ENCODE data around the gene ARHGAP4.
A peak's percentile ranks its signal among the peaks of the same experiment; 100 is the strongest.

Gene ARHGAP4

DNA sequence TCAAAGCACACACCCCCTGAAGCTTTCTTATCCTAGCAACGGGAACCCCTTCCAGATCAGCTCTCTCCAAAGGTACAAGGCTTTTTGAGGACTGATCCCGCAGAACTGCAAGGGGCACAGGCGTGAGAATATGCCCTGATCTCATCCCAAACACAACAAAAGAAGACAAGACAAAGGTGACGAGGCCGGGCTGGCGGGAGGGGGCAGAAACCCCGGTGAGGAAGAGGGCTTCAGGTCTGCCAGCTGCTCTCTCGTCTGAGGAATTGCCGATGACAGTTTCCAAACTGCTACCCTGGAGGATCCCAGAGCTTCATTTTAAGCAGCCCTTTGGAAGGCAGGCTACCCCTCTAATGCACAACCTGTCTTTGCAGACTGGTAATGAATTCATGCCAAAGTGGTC lies 42.2 kb upstream of the ARHGAP4 start:
- peak overlapping the region; percentile 66; the same call in 1 of the 2 replicates for H3K9ac ChIP-seq (ENCODE audit: low read depth, low read length)
- no peaks in the 10 kb centered on the region; the same call in 1 of the 2 replicates for H3K9me3 ChIP-seq (ENCODE audit: control insufficient read depth, insufficient read depth, low read length)
- H3K4me1 ChIP-seq (ENCODE audit: insufficient read depth, low read length): peaks cover 22% of the 10 kb centered on the region; the same call in 1 of the 2 replicates
- no peaks in the 10 kb centered on the region; the same call in 1 of the 2 replicates for H3K36me3 ChIP-seq (ENCODE audit: insufficient read depth, low read length)

DNA sequence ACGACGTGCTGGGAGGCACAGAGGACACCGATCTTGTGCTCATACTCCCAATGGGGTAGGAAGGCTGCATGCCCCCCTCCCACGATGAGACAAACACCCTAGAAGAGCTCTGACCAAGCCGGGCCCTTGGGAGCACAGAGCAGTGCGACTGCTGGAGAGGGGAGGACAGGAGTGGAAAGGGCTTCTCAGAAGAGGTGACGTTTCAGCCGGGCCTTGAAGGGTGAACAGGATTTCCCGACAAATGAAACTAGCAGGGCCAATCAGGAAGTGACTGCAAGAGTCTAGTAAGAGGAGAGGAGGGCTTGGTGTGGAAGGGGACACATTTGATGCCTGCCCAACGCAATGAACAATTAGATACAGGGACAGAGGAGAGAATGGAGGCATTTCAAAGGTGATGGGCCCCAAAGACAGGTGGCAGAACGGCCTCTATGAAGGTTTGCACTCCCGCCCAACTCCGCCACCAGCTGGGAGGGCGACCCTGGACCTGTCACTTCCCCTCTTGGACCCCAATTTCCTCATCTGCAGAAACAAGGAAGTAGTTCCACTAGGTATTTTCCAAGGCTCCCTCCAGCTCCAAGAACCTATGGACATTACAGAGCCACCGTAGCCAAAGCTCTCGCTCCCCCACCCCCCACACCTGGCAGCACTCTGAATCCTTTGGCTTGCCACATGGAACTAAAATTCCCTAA lies 41.6 kb upstream of the ARHGAP4 start:
- Histone ChIP-seq H3K36me3 (ENCODE audit: insufficient read depth, low read length) (no peaks in the 10 kb centered on the region; the same call in 1 of the 2 replicates), H3K4me1 (ENCODE audit: insufficient read depth, low read length) (peaks cover 22% of the 10 kb centered on the region; the same call in 1 of the 2 replicates), H3K9me3 (ENCODE audit: control insufficient read depth, insufficient read depth, low read length) (no peaks in the 10 kb centered on the region; the same call in 1 of the 2 replicates), H3K9ac (ENCODE audit: low read depth, low read length) (no peak overlapping the region)

DNA sequence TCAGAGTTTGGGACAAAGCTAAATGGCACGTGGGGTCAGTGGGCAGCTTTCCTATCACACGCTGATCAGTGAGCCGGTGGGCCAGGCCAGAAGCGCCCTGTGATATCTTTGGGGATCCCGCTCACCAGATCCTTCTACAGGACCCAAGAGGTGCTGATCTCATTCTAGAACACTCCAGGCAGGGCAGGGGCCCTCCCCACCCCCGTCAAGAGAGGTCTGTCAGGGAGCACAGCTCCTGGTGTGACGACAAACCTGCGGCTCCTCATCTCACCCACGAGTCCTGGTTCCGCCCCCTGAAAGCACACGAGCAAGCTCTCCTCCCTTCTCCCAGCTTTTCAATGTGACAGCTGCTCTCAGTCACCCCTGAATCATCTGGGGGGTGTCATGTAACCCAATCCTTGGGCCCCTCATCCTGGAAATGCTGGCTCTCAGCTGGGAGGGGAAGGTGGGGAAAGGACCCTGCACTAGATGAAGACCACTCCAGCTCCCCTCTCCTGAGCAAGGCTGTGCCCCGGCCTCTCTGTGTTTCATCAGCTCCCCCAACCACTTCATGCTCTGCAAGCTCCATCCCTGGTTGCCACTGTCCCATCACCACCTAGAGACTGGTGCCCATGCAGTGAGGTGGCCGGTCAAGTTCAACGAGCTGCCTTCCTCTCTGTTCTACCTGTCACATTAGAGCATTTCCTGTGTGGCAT lies 40.9 kb upstream of the ARHGAP4 start:
- H3K36me3 ChIP-seq (ENCODE audit: insufficient read depth, low read length): no peaks in the 10 kb centered on the region; the same call in 1 of the 2 replicates
- no peaks in the 10 kb centered on the region; the same call in 1 of the 2 replicates for H3K9me3 ChIP-seq (ENCODE audit: control insufficient read depth, insufficient read depth, low read length)
- H3K9ac ChIP-seq (ENCODE audit: low read depth, low read length): peak overlapping the region; percentile 1; the same call in 1 of the 2 replicates
- peaks cover 22% of the 10 kb centered on the region; the same call in 1 of the 2 replicates for H3K4me1 ChIP-seq (ENCODE audit: insufficient read depth, low read length)

DNA sequence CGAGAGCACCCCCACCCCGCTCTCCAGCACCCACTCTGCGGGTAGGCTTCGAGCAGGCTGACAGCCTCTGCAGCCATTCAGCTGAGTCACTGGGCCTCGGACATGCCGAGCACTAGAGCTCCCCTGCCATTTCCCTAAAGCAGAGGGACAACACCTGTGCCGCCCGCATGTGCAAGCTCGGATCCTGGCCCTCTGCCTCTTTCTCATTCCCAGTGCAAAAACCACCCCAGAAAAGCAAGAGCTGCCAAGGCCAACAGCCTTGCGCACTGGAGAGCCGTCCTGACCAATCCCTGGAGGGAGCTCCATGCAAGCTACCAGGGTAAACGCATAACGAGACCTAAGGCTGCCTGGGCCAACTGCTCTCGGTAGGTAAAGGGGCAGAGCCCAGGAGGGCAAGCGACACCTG lies 40.2 kb upstream of the ARHGAP4 start:
- Histone ChIP-seq H3K9ac (ENCODE audit: low read depth, low read length) (no peak overlapping the region), H3K9me3 (ENCODE audit: control insufficient read depth, insufficient read depth, low read length) (no peaks in the 10 kb centered on the region; the same call in 1 of the 2 replicates), H3K36me3 (ENCODE audit: insufficient read depth, low read length) (no peaks in the 10 kb centered on the region; the same call in none of the 2 replicates), H3K4me1 (ENCODE audit: insufficient read depth, low read length) (peaks cover 22% of the 10 kb centered on the region; the same call in 1 of the 2 replicates)

DNA sequence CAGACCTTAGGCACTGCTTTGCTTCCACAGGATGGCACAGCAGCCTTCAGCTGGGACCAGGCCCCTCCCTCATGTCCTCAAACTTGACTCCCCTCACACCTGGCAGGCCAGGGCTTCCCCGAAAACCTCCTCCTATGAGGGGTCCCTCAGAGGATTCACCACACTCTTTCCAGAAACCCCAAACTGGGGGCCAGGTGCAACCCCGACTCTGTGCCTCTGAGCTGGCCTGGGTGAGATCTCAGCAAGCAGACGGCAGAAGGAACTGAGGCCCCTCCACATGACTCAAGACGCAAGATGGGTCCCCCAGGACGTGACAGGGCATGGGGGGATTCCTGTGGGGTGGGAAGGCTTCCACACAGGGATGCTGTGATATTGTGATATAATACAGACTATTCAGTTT lies 39.3 kb upstream of the ARHGAP4 start:
- Histone ChIP-seq H3K4me1 (ENCODE audit: insufficient read depth, low read length) (peaks cover 22% of the 10 kb centered on the region; the same call in 1 of the 2 replicates), H3K9ac (ENCODE audit: low read depth, low read length) (no peak overlapping the region), H3K36me3 (ENCODE audit: insufficient read depth, low read length) (peaks cover 2% of the 10 kb centered on the region), H3K9me3 (ENCODE audit: control insufficient read depth, insufficient read depth, low read length) (no peaks in the 10 kb centered on the region; the same call in 1 of the 2 replicates)

DNA sequence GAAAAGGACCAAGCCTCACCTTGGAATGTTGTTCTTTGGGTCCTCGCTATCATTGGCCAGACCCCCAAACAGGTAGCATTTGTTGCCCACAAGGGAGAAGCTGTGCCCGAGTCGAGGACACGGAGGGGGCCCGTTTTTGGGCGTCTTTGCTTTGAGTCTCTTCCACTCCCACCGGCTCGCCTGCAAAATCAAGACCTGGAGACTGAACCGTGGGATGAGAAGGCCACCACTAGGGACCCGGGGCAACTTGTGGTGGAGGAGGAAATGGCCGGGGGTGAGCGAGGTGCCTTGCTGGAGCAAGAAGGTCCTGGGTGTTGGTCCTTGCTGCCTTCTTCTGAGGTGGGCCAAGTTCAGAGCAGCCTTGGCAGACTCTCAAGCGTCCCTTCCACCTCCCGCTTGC lies 38.0 kb upstream of the ARHGAP4 start:
- peaks cover 5% of the 10 kb centered on the region for H3K36me3 ChIP-seq (ENCODE audit: insufficient read depth, low read length)

DNA sequence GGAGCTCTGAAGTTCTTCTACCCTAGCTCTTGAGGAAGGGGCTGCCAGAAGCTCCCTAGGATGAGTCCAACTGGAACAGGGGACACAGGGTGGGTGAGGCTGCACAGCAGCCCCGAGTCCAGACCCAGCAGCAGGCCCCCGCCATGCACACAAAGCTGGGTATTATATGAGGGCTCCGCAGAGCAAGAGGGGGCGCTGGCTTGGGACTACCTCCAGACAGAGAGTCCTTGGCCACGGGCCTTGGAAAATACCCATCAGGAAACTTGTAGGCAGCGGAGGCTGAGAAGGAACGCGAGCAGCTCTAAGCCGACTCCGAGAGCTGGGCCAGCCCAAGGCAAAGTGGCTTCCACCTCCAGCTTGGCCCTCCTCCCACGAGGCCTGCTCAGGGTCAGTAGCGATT lies 37.5 kb upstream of the ARHGAP4 start:
- Histone ChIP-seq H3K9ac (ENCODE audit: low read depth, low read length) (no peak overlapping the region), H3K9me3 (ENCODE audit: control insufficient read depth, insufficient read depth, low read length) (no peaks in the 10 kb centered on the region; the same call in 1 of the 2 replicates), H3K36me3 (ENCODE audit: insufficient read depth, low read length) (peaks cover 5% of the 10 kb centered on the region), H3K4me1 (ENCODE audit: insufficient read depth, low read length) (peaks cover 22% of the 10 kb centered on the region; the same call in 1 of the 2 replicates)

More for the DNA sequence above, 38.0 kb upstream of the ARHGAP4 start:
- Histone ChIP-seq H3K9ac (ENCODE audit: low read depth, low read length) (no peak overlapping the region), H3K9me3 (ENCODE audit: control insufficient read depth, insufficient read depth, low read length) (no peaks in the 10 kb centered on the region; the same call in 1 of the 2 replicates), H3K4me1 (ENCODE audit: insufficient read depth, low read length) (peaks cover 22% of the 10 kb centered on the region; the same call in 1 of the 2 replicates)

DNA sequence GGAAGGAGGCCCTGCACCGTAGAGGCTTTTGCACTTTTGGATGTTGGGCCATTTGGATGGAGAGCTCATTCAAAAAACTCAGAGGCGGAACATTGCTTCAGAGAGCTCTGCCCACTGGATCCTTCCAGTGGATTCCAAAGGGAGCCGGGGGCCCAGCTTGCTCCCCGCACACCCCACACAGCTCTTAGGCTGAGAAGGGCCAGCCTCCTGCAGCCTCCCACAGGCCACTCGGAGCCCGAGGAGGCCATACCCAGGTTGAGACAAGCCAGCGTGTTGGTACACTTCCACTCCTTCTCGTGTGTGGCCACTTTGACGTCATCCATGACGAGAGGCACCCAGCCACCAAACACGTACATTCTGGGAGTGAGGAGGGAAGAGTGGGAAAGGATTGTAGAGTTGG lies 35.2 kb upstream of the ARHGAP4 start:
- Histone ChIP-seq H3K9ac (ENCODE audit: low read depth, low read length) (no peak overlapping the region), H3K36me3 (ENCODE audit: insufficient read depth, low read length) (peaks cover 5% of the 10 kb centered on the region), H3K4me1 (ENCODE audit: insufficient read depth, low read length) (no peaks in the 10 kb centered on the region), H3K9me3 (ENCODE audit: control insufficient read depth, insufficient read depth, low read length) (no peaks in the 10 kb centered on the region)

DNA sequence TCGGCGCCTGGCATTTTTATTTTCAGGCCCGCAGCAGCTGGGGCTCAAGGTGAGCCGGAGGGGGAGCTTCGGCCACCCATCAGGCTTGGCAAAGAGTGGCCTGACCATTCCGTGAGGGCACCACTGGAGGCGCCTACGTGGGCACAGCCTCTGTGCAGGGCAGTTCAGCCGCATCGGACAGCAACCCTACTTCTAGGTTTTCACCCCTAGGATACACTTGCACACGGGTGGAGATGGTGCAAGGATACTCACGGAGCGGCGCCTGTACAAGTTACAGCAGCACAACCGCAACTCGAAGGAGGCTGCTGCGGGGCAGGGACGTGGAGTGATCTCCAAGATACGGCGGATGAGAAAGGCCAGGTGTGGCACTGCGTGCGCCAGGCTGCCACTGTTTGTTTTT lies 34.7 kb upstream of the ARHGAP4 start:
- peaks cover 5% of the 10 kb centered on the region for H3K36me3 ChIP-seq (ENCODE audit: insufficient read depth, low read length)
- no peaks in the 10 kb centered on the region for H3K4me1 ChIP-seq (ENCODE audit: insufficient read depth, low read length)
- no peak overlapping the region for H3K9ac ChIP-seq (ENCODE audit: low read depth, low read length)
- no peaks in the 10 kb centered on the region for H3K9me3 ChIP-seq (ENCODE audit: control insufficient read depth, insufficient read depth, low read length)

DNA sequence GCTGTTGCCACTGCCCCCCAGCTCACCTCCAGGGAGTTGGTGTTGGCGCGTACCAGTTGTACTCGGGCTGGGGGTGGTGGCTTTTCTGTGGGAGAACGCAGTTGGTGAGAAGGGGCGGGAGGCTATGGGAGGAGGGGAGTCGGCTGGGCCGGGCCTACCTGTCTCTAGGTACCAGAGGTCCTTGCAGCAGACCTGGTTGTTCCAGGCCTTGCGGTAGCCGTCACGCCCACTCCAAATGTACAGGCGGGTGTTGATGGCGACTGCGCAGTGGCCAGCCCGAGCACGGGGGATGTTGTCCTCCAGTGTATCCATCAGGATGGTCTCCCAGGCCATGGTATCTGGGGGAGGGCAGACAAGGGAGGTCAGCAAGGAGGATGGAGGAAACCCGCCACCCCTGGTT lies 34.0 kb upstream of the ARHGAP4 start:
- H3K36me3 ChIP-seq (ENCODE audit: insufficient read depth, low read length): peaks cover 5% of the 10 kb centered on the region
- no peak overlapping the region for H3K9ac ChIP-seq (ENCODE audit: low read depth, low read length)
- H3K4me1 ChIP-seq (ENCODE audit: insufficient read depth, low read length): no peaks in the 10 kb centered on the region
- no peaks in the 10 kb centered on the region for H3K9me3 ChIP-seq (ENCODE audit: control insufficient read depth, insufficient read depth, low read length)

DNA sequence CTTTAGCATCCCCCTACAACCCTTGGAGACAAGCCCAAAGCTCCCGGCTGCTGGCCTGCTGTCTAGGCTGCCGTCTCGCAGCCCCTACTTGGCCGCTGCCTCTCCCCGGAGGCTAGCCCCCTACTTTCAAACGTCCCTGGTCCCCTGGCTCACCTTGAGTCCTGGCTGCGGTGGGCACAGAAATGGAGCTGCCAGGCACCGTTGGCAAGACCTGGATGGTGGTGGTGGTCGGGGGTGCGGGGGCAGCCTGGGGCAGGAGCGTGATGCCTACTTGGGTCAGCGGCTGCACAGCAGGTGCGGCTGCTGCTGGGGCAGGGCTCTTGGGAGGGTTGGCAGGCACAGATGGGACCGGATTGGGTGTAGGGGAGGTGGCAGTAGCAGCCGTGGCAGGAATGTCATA lies 33.6 kb upstream of the ARHGAP4 start:
- Histone ChIP-seq H3K9ac (ENCODE audit: low read depth, low read length) (no peak overlapping the region), H3K9me3 (ENCODE audit: control insufficient read depth, insufficient read depth, low read length) (no peaks in the 10 kb centered on the region), H3K36me3 (ENCODE audit: insufficient read depth, low read length) (peaks cover 5% of the 10 kb centered on the region), H3K4me1 (ENCODE audit: insufficient read depth, low read length) (no peaks in the 10 kb centered on the region)

DNA sequence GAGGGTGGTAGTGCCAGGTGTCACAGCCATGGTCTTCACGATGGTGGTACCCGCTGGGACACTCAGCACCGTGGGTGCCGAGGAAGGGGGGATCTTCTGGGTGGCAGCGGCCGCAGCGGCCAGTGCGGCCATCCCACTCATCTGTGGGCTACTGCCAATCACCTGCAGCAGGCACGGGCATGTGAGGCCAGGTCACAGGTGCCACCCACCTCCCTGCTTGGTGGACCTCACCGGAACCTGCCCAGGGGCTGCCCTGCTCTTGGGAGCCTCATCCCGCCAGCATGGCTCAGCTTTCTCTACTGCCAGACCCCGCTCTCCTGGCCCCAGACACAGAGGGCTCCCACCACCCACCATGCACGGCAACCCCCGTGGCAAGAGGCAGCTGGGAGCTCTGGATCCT lies 32.5 kb upstream of the ARHGAP4 start:
- H3K4me1 ChIP-seq (ENCODE audit: insufficient read depth, low read length): no peaks in the 10 kb centered on the region
- no peaks in the 10 kb centered on the region for H3K9me3 ChIP-seq (ENCODE audit: control insufficient read depth, insufficient read depth, low read length)
- no peak overlapping the region for H3K9ac ChIP-seq (ENCODE audit: low read depth, low read length)
- peaks cover 5% of the 10 kb centered on the region for H3K36me3 ChIP-seq (ENCODE audit: insufficient read depth, low read length)

DNA sequence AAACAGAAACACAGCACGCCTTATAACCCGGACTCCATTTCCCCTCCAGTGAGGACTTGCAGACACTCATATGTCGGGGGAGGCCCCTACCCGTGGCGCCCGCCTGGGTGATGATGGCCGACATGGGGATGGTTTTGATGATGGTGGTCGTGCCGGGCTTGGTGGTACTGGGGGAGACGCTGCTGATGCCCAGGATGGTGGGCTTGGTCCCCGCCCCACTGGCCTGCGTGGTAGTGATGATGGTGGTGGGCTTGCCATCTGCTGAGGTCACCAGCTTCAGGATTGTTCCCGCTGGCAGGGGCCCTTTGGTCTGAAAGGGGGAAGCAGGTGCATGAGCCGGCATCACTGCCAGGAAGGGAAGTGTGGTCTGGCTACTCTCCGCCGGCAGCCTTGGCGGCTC lies 31.2 kb upstream of the ARHGAP4 start:
- Histone ChIP-seq H3K4me1 (ENCODE audit: insufficient read depth, low read length) (no peaks in the 10 kb centered on the region; the same call in 1 of the 2 replicates), H3K9me3 (ENCODE audit: control insufficient read depth, insufficient read depth, low read length) (no peaks in the 10 kb centered on the region), H3K36me3 (ENCODE audit: insufficient read depth, low read length) (peaks cover 5% of the 10 kb centered on the region), H3K9ac (ENCODE audit: low read depth, low read length) (no peak overlapping the region)

DNA sequence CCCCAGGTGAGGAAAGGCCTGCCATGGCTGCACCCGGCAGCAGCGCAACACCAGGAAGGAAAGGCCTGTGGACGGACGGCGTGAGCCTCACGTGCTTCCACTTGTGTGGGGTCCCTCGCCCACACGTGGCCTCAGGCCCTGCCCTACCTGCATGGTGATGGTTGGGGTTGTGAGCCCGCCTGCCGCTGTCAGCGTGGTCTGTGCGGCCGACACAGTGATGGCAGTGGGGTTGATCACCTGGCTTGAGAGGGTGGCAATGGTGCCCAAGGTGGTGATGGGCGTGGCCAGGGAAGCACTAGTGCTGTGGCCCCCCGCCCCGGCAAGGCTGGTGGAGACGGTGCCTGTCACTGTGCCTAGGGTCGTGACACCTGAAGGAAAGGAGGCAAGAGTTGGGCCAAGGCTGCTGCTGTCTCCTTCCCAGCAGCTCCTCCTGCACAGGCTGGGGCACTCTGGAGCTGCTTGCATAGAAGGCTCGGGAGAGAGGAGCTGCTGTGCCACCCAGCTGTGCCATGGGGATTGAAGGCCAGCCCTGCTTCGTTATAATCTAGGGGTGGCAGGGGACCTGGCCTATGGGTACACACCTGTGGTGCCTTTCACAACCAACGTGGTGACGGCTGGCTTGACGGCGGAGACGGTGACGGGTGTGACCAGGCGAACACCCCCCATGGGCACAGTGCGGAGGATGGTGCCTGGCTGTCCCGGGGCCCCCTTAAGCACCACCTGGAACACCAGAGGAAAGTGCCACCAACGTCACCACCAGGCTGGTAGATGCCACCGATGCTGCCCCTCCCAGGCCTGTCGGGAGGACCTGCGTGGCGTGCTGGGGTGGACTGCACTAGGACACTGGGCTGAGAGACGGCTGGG lies 30.2 kb upstream of the ARHGAP4 start:
- peaks cover 9% of the 10 kb centered on the region for H3K36me3 ChIP-seq (ENCODE audit: insufficient read depth, low read length)

More for the DNA sequence above, 30.2 kb upstream of the ARHGAP4 start:
- no peaks in the 10 kb centered on the region; the same call in 1 of the 2 replicates for H3K4me1 ChIP-seq (ENCODE audit: insufficient read depth, low read length)
- no peak overlapping the region for H3K9ac ChIP-seq (ENCODE audit: low read depth, low read length)
- no peaks in the 10 kb centered on the region for H3K9me3 ChIP-seq (ENCODE audit: control insufficient read depth, insufficient read depth, low read length)

Measured in ES-I3 (cell line).